H9 (cell line): ENCODE results near the gene NET1. TPM values are rescaled to one million over a fixed set of nuclear protein-coding genes. Genes with fewer than 3 reads are reported as not detected.

Source experiments
- DNase-seq: peaks from one replicate; pipeline ENCODE4 v3.0.0-alpha.2; 2017
- H2AFZ ChIP-seq: one replicate; pipeline ENCODE4 v1.6.1; 2013; ENCODE audit warnings: mild to moderate bottlenecking, low read length, control low read depth, moderate library complexity
- H2AK5ac ChIP-seq: 2 replicates; pipeline ENCODE4 v1.6.1; 2013; ENCODE audit warnings: low read length, control low read depth, mixed read lengths; ENCODE audit not compliant: insufficient read length
- H2BK120ac ChIP-seq: one replicate; pipeline ENCODE4 v1.6.1; 2013; ENCODE audit warnings: low read depth, mild to moderate bottlenecking, low read length, control low read depth, inconsistent platforms; ENCODE audit not compliant: poor library complexity, severe bottlenecking
- H2BK12ac ChIP-seq: 2 replicates; pipeline ENCODE4 v1.6.1; 2013; ENCODE audit warnings: low read length, control low read depth, mixed read lengths, low read depth; ENCODE audit not compliant: insufficient read length
- H2BK15ac ChIP-seq: 2 replicates; pipeline ENCODE4 v1.6.1; 2013; ENCODE audit warnings: low read depth, low read length, control low read depth
- H2BK20ac ChIP-seq: one replicate; pipeline ENCODE4 v1.6.1; 2013; ENCODE audit warnings: low read depth, mild to moderate bottlenecking, low read length, control low read depth, inconsistent platforms; ENCODE audit not compliant: poor library complexity, severe bottlenecking
- H2BK5ac ChIP-seq: 2 replicates; pipeline ENCODE4 v1.6.1; 2013; ENCODE audit warnings: low read length, control low read depth, mixed read lengths; ENCODE audit not compliant: insufficient read length
- H3K14ac ChIP-seq: 2 replicates; pipeline ENCODE4 v1.6.1; 2013; ENCODE audit warnings: low read length, control low read depth; ENCODE audit not compliant: insufficient read depth
- H3K18ac ChIP-seq: 2 replicates; pipeline ENCODE4 v1.6.1; 2013; ENCODE audit warnings: low read depth, mild to moderate bottlenecking, mixed read lengths, low read length, control low read depth; ENCODE audit not compliant: insufficient read length
- H3K23ac ChIP-seq: 2 replicates; pipeline ENCODE4 v1.6.1; 2013; ENCODE audit warnings: low read length, control low read depth, mixed read lengths, low read depth; ENCODE audit not compliant: insufficient read length
- H3K23me2 ChIP-seq: 2 replicates; pipeline ENCODE4 v1.6.1; 2013; ENCODE audit warnings: low read depth, mild to moderate bottlenecking, mixed read lengths, low read length, control low read depth; ENCODE audit not compliant: insufficient read length, poor library complexity, severe bottlenecking
- H3K27ac ChIP-seq: 2 replicates; pipeline ENCODE4 v1.5.1; 2013; ENCODE audit warnings: low read length, control low read depth, mixed read lengths, low read depth; ENCODE audit not compliant: insufficient read length
- H3K27me3 ChIP-seq: 2 replicates; pipeline ENCODE4 v1.6.1; 2013; ENCODE audit warnings: low read length, control low read depth, inconsistent platforms; ENCODE audit not compliant: insufficient read depth
- H3K4ac ChIP-seq: 2 replicates; pipeline ENCODE4 v1.6.1; 2013; ENCODE audit warnings: low read depth, mild to moderate bottlenecking, control low read depth, inconsistent platforms, low read length, moderate library complexity
- H3K4me1 ChIP-seq: 2 replicates; pipeline ENCODE4 v1.6.1; 2013; ENCODE audit warnings: low read length, control low read depth, inconsistent platforms; ENCODE audit not compliant: insufficient read depth
- H3K4me2 ChIP-seq: 2 replicates; pipeline ENCODE4 v1.6.1; 2013; ENCODE audit warnings: low read length, control low read depth, mixed read lengths; ENCODE audit not compliant: insufficient read length, insufficient read depth
- H3K56ac ChIP-seq: 2 replicates; pipeline ENCODE4 v1.6.1; 2013; ENCODE audit warnings: low read depth, mild to moderate bottlenecking, mixed read lengths, low read length, control low read depth; ENCODE audit not compliant: insufficient read length
- H3K79me1 ChIP-seq: 2 replicates; pipeline ENCODE4 v1.6.1; 2013; ENCODE audit warnings: low read depth, mild to moderate bottlenecking, moderate library complexity, low read length, control low read depth, inconsistent platforms; ENCODE audit not compliant: insufficient read depth, poor library complexity, severe bottlenecking
- H3K79me2 ChIP-seq: 2 replicates; pipeline ENCODE4 v1.6.1; 2013; ENCODE audit warnings: low read length, control low read depth, inconsistent platforms; ENCODE audit not compliant: insufficient read depth
- H3K9ac ChIP-seq: 2 replicates; pipeline ENCODE4 v1.6.1; 2013; ENCODE audit warnings: low read length, control low read depth, mixed read lengths; ENCODE audit not compliant: insufficient read length; ENCODE audit errors: extremely low read depth
- H3K9me3 ChIP-seq: one replicate; pipeline ENCODE4 v1.6.1; 2013; ENCODE audit warnings: low read depth, low read length, inconsistent platforms; ENCODE audit not compliant: control insufficient read depth
- H3T11ph ChIP-seq: one replicate; pipeline ENCODE4 v1.6.1; 2013; ENCODE audit warnings: mild to moderate bottlenecking, low read length, control low read depth, inconsistent platforms
- H4K20me1 ChIP-seq: one replicate; pipeline ENCODE4 v1.6.1; 2013; ENCODE audit not compliant: control insufficient read depth, insufficient read length, insufficient read depth
- H4K5ac ChIP-seq: 2 replicates; pipeline ENCODE4 v1.6.1; 2013; ENCODE audit warnings: low read depth, mild to moderate bottlenecking, mixed read lengths, low read length, control low read depth; ENCODE audit not compliant: insufficient read length
- H4K8ac ChIP-seq: replicated peaks from 2 replicates; pipeline ENCODE4 v1.6.1; 2013; ENCODE audit warnings: low read length, control low read depth, mixed read lengths, low read depth; ENCODE audit not compliant: insufficient read length
- H4K91ac ChIP-seq: 2 replicates; pipeline ENCODE4 v1.6.1; 2013; ENCODE audit warnings: low read depth, mild to moderate bottlenecking, moderate library complexity, mixed read lengths, low read length, control low read depth; ENCODE audit not compliant: insufficient read length
- H3K27ac Mint-ChIP-seq, 3 experiments: 2 replicates in 2 of 3; 3 replicates in 1 of 3; pipeline ENCODE4 v1.8.0; 2020 to 2021; ENCODE audit warnings: mixed read lengths in 3 of 3, mild to moderate bottlenecking in 1 of 3, moderate library complexity in 1 of 3
- H3K27me3 Mint-ChIP-seq: 2 replicates; pipeline ENCODE4 v1.8.0; 2021; ENCODE audit warnings: low read depth, mild to moderate bottlenecking, moderate library complexity, mixed read lengths
- H3K36me3 Mint-ChIP-seq, 3 experiments: 2 replicates in 2 of 3; 3 replicates in 1 of 3; pipeline ENCODE4 v1.8.0; 2020 to 2021; ENCODE audit warnings: low read depth in 3 of 3, mixed read lengths in 3 of 3; ENCODE audit not compliant: insufficient read depth in 1 of 3
- H3K4me1 Mint-ChIP-seq, 2 experiments: 2 replicates each; pipeline ENCODE4 v1.8.0; 2020; ENCODE audit warnings: mixed read lengths in 2 of 2
- H3K4me3 Mint-ChIP-seq, 2 experiments: 2 replicates in 1 of 2; 3 replicates in 1 of 2; pipeline ENCODE4 v1.8.0; 2020 to 2021; ENCODE audit warnings: mild to moderate bottlenecking in 2 of 2, mixed read lengths in 2 of 2, moderate library complexity in 1 of 2
- H3K9me3 Mint-ChIP-seq, 2 experiments: 2 replicates in 1 of 2; 3 replicates in 1 of 2; pipeline ENCODE4 v1.8.0; 2020; ENCODE audit warnings: mild to moderate bottlenecking in 2 of 2, mixed read lengths in 2 of 2, moderate library complexity in 1 of 2
- CTCF ChIP-seq: fragments of 200-600 bp; sonication (generic); conservative IDR thresholded peaks from 3 replicates; pipeline ENCODE4 v1.8.0; 2021; ENCODE audit warnings: antibody characterized with exemption, mild to moderate bottlenecking
- WGBS: extraction: QIAGEN DNeasy Blood & Tissue Kit; methylation state at CpG from one replicate; pipeline ENCODE4 v1.1.7; 2013; ENCODE audit warnings: missing lambda C conversion rate, low lambda C conversion rate, mixed read lengths; ENCODE audit not compliant: insufficient read length; ENCODE audit errors: extremely low coverage; 5-methylcytosine and 5-hydroxymethylcytosine counted together
- total RNA-seq: library from RNA; stranded (reverse); gene quantifications from 2 replicates; pipeline ENCODE4 v1.2.1, GENCODE V29; 2021

Gene NET1
- total RNA-seq, 1 experiment from 2014 or later: 50.6 TPM

- H3K14ac ChIP-seq: no peak overlapping the region
- H3K27ac ChIP-seq: no peak overlapping the region
- H2BK5ac ChIP-seq: no peak overlapping the region
- no peaks in the 10 kb centered on the region for H3K9me3 ChIP-seq
- Mint-ChIP-seq H3K4me3 (no peak overlapping the region), H3K36me3 (peaks cover 6 to 13% (median 8%) of the 10 kb centered on the region in 3 experiments; a peak in 6 of 7 replicates), H3K4me1 (no peaks in the 10 kb centered on the region), H3K9me3 (peaks cover 17 to 55% of the 10 kb centered on the region in 2 experiments), H3K27me3 (peaks cover 4% of the 10 kb centered on the region), H3K27ac (no peak overlapping the region)
- no peaks in the 10 kb centered on the region for H3K79me1 ChIP-seq
- no CpG with 5 or more reads among the region's 5 CpGs for WGBS
- no peak overlapping the region for H3K9ac ChIP-seq
- no peaks in the 10 kb centered on the region for H4K20me1 ChIP-seq
- H4K91ac ChIP-seq: no peak overlapping the region
- no peak overlapping the region for H3T11ph ChIP-seq
- no peak overlapping the region for H2BK12ac ChIP-seq
- no peaks in the 10 kb centered on the region for H3K4me1 ChIP-seq
- no peak for DNase-seq
- no peak for TF ChIP-seq CTCF
- no peak overlapping the region for H2AK5ac ChIP-seq
- no peak overlapping the region for H2BK120ac ChIP-seq
- no peak overlapping the region for H3K23ac ChIP-seq
- H3K18ac ChIP-seq: no peak overlapping the region
- H3K4me2 ChIP-seq: no peak overlapping the region
- H4K8ac ChIP-seq: no peak overlapping the region
- H2AFZ ChIP-seq: no peak overlapping the region
- no peaks in the 10 kb centered on the region for H3K23me2 ChIP-seq
- no peak overlapping the region for H3K56ac ChIP-seq
- no peak overlapping the region for H3K4ac ChIP-seq
- H3K79me2 ChIP-seq: no peaks in the 10 kb centered on the region
- H4K5ac ChIP-seq: no peak overlapping the region
- no peaks in the 10 kb centered on the region for H3K27me3 ChIP-seq
- H2BK20ac ChIP-seq: no peak overlapping the region
- no peak overlapping the region for H2BK15ac ChIP-seq
Measured at GRCh38 chr10:5365928-5366327, 46.4 kb upstream of the NET1 start.
